ENCODE results near the gene STIP1. TPM values are rescaled to one million over a fixed set of nuclear protein-coding genes. Genes with fewer than 3 reads are reported as not detected.

Gene STIP1
- total and polyA plus RNA-seq, 10 of the 15 experiments (the other 5 are each of a cell fraction or from before 2014, with no cell fraction given): 25.2 to 291 (median 191) TPM

DNA sequence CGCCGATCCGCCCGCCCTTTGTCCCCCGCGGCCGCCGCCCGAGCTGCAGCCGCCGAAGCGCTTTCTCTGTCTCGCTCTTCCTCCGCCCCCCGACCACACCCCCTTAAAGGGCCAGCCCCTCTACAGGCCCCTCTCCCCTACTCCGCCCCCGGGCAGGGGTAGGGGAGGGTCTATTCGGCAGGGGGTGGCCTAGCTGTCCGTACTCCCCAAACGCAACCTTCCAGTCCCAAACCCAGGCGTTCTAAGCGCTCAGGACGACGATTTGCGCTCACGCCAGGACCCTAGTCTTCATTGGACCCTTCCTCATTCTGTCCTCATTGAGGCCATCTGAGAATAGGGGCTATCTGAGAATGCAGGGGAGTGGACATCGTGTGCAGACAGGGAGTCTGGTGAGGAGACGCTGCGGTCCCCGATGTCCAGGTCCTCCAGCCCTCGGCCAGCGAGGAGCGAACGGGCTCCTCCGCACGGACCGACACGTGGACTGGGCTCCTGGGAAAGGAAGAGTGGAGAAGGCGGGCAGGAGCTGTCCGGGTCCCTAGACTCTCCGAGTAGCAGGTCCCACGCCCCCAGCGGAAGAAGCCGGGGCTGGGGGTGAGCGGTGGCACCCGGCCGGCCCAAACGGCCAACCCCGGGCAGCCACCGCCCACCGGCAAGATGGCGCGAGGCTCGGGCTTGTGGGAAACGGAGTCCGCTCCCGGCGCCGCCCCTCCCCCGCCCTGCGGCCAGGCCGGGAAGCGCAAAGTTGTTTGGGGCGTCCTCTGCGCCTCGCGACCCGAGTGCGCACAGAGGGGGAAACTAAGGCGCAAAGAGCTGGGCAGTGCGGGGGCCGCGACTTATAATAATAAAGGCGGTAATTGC is 61.1 kb downstream of the STIP1 start, which contains the start of gene PPP1R14B:
Gene PPP1R14B (minus strand): TSS at position 73 of the 858 bp plus-strand sequence. CDS start 270 bp downstream, outside the sequence.
- ChIA-PET CTCF (interaction anchor here (0.8 to 6.2 kb wide), 5 partner anchors 24 to 57 kb away, joined by 3 to 66 read pairs (median 5); partner anchors contain the start of genes CATSPERZ and FERMT3), SMC1A (ENCODE audit: uncharacterized antibody, unreplicated experiment) (interaction anchor here (1.0 to 2.0 kb wide), 4 partner anchors 23 to 43 kb away, joined by 3 to 7 read pairs (median 4); partner anchors contain the start of gene FERMT3), POLR2A (interaction anchor here (0.6 to 7.4 kb wide), 6 partner anchors 13 to 57 kb away, joined by 4 to 82 read pairs (median 38); partner anchors contain the start of genes DNAJC4, FERMT3, NUDT22 and TRPT1), RAD21 (ENCODE audit: unreplicated experiment) (interaction anchor here (1.2 to 8.6 kb wide), 4 partner anchors 10 to 57 kb away, joined by 3 to 104 read pairs (median 10); partner anchors contain the start of gene FERMT3)
- in situ Hi-C loops (cut with MboI): loop anchor here (25.0 kb wide), 1 partner anchor 1615 kb away; the partner anchor contains the start of genes CFL1, EFEMP2 and MUS81
- Histone ChIP-seq H3K4me2 (ENCODE audit: control insufficient read depth, insufficient read depth) (peak within 1 kb of the TSS; percentile 98), H4K20me1 (ENCODE audit: control insufficient read depth, insufficient read depth) (no peaks in the 10 kb centered on the region), H3K27ac (ENCODE audit: control insufficient read depth, insufficient read depth) (peak within 1 kb of the TSS; percentile 90), H2AFZ (ENCODE audit: control insufficient read depth, low read depth, low read length) (peak within 1 kb of the TSS; percentile 94), H3K79me2 (ENCODE audit: control insufficient read depth, insufficient read depth, low read length) (peaks cover 33% of the 10 kb centered on the region), H3K9ac (ENCODE audit: control insufficient read depth, insufficient read depth, low read length) (peak within 1 kb of the TSS; percentile 92), H3K9me3 (replicated peaks; ENCODE audit: control insufficient read depth, insufficient read depth, low read length) (no peaks in the 10 kb centered on the region), H3K4me3 (peak within 1 kb of the TSS; percentile 91), H3K4me1 (ENCODE audit: control insufficient read depth, insufficient read depth, low read length) (peaks cover 17% of the 10 kb centered on the region), H3K36me3 (ENCODE audit: control insufficient read depth in 2 of 2, insufficient read depth in 2 of 2, low read length in 1 of 2) (peaks cover 0 to 10% of the 10 kb centered on the region in 2 experiments; a peak in 2 of 4 replicates), H3K27me3 (replicated peaks in 1 of 2; ENCODE audit: control insufficient read depth in 2 of 2, insufficient read depth in 2 of 2, low read length in 1 of 2) (no peaks in the 10 kb centered on the region)
- DNase-seq (ENCODE audit: low read depth, low spot score): no peak
- peak; percentile 75 for ATAC-seq
- intact Hi-C loops (cut with micrococcal nuclease; ENCODE audit: unreplicated experiment): no loop called here
- FAIRE-seq: no peak
- WGBS (ENCODE audit: insufficient coverage, insufficient replicate concordance, low lambda C conversion rate, missing lambda C conversion rate): 2% methylated on average over 44 of the region's 74 CpGs
- no TSS peak for BruUV-seq (replicated peaks)
- TF ChIP-seq POLR2A (IDR thresholded peaks at IDR 0.05; ENCODE audit: low read depth, low read length): peak; percentile 13
- peak; percentile 91 for TF ChIP-seq TARDBP (IDR thresholded peaks at IDR 0.05; ENCODE audit: borderline replicate concordance)
- TF ChIP-seq, protein P1, sequence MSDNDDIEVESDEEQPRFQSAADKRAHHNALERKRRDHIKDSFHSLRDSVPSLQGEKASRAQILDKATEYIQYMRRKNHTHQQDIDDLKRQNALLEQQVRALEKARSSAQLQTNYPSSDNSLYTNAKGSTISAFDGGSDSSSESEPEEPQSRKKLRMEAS (IDR thresholded peaks at IDR 0.05; ENCODE audit: low read depth, low read length): no peak
- TF ChIP-seq, protein P2, sequence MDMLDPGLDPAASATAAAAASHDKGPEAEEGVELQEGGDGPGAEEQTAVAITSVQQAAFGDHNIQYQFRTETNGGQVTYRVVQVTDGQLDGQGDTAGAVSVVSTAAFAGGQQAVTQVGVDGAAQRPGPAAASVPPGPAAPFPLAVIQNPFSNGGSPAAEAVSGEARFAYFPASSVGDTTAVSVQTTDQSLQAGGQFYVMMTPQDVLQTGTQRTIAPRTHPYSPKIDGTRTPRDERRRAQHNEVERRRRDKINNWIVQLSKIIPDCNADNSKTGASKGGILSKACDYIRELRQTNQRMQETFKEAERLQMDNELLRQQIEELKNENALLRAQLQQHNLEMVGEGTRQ (IDR thresholded peaks at IDR 0.05; ENCODE audit: borderline replicate concordance, low read depth, low read length): no peak
- 0 out of 2 replicates have a peak, but pooled peaks have one; percentile 46 for TF ChIP-seq NBN (IDR thresholded peaks at IDR 0.05)
- TF ChIP-seq SIX5 (IDR thresholded peaks at IDR 0.05; ENCODE audit: low read depth, low read length, severe bottlenecking): peak; percentile 87
- TF ChIP-seq E4F1 (IDR thresholded peaks at IDR 0.05; ENCODE audit: borderline replicate concordance, partially characterized antibody): no peak
- TF ChIP-seq SP1 (IDR thresholded peaks at IDR 0.05; ENCODE audit: low read depth, low read length): peak; percentile 41
- no peak for TF ChIP-seq MLLT1 (IDR thresholded peaks at IDR 0.05)
- peak; percentile 89 for TF ChIP-seq IKZF1 (conservative IDR thresholded peaks at IDR 0.05)
- 0 out of 2 replicates have a peak, but pooled peaks have one; percentile 7 for TF ChIP-seq TCF3 (IDR thresholded peaks at IDR 0.05; ENCODE audit: borderline replicate concordance, insufficient read depth, low read depth, low read length)
- peak; percentile 58 for TF ChIP-seq LARP7 (IDR thresholded peaks at IDR 0.05)
- peak; percentile 91 for TF ChIP-seq HCFC1 (IDR thresholded peaks at IDR 0.05; ENCODE audit: low read length)
- TF ChIP-seq NRF1 (conservative IDR thresholded peaks at IDR 0.05; ENCODE audit: low read depth, low read length): no peak
- TF ChIP-seq, protein P3, sequence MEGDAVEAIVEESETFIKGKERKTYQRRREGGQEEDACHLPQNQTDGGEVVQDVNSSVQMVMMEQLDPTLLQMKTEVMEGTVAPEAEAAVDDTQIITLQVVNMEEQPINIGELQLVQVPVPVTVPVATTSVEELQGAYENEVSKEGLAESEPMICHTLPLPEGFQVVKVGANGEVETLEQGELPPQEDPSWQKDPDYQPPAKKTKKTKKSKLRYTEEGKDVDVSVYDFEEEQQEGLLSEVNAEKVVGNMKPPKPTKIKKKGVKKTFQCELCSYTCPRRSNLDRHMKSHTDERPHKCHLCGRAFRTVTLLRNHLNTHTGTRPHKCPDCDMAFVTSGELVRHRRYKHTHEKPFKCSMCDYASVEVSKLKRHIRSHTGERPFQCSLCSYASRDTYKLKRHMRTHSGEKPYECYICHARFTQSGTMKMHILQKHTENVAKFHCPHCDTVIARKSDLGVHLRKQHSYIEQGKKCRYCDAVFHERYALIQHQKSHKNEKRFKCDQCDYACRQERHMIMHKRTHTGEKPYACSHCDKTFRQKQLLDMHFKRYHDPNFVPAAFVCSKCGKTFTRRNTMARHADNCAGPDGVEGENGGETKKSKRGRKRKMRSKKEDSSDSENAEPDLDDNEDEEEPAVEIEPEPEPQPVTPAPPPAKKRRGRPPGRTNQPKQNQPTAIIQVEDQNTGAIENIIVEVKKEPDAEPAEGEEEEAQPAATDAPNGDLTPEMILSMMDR (IDR thresholded peaks at IDR 0.05 in 2 of 3, conservative IDR thresholded peaks at IDR 0.05 in 1 of 3; ENCODE audit: control insufficient read depth in 2 of 3, extremely low read depth in 1 of 3, insufficient read depth in 1 of 3, low read depth in 3 of 3, low read length in 3 of 3): 0 out of 6 replicates have a peak, but pooled peaks of 1 of the 3 experiments have one; percentile 6

Data from GM12878 (cell line).